Naive thymus-derived CD4-positive, alpha-beta T cell (primary cell): ENCODE data around the gene PRKCI. TPM values are rescaled to one million over a fixed set of nuclear protein-coding genes. Genes with fewer than 3 reads are reported as not detected.
"Not testable (repeated sequence)": the region's sequence is repeated elsewhere in the genome, so short reads cannot be mapped to it uniquely, and the experiment has no call there.

Experiments
- ATAC-seq: fragments of 150-1000 bp; cut with Tn5 transposase; 2 replicates; pipeline ENCODE4 v1.10.0; 2021; ENCODE audit warnings: mild to moderate bottlenecking, moderate library complexity
- CTCF ChIA-PET: fragments of 350-600 bp; sonication (Branson Sonifier 250); formaldehyde crosslinking; loops from one replicate; lab custom pipeline; 2021; ENCODE audit warnings: antibody characterized with exemption; lab: Charles Lee
- POLR2A ChIA-PET: fragments of 350-600 bp; sonication (Branson Sonifier 250); formaldehyde crosslinking; loops from one replicate; lab custom pipeline; 2021; ENCODE audit warnings: antibody characterized with exemption, inconsistent platforms; lab: Charles Lee
- DNase-seq, 9 donors: peaks; one replicate each; pipeline versions ENCODE4 v3.0.0 to v3.0.0-alpha.2; 2020 to 2022; ENCODE audit warnings: mixed read lengths in 1 of 9
- H3K27ac ChIP-seq: one replicate; pipeline ENCODE4 v1.7.0; 2013; ENCODE audit warnings: mild to moderate bottlenecking, low read depth, low read length, moderate library complexity
- H3K27me3 ChIP-seq, 2 donors: one replicate each; pipeline ENCODE4 v1.7.0; 2013; ENCODE audit warnings: low read length in 2 of 2, mild to moderate bottlenecking in 2 of 2, moderate library complexity in 2 of 2; ENCODE audit not compliant: control insufficient read depth in 2 of 2, insufficient read depth in 2 of 2
- H3K36me3 ChIP-seq, 3 experiments: 1 replicate in 2 of 3; 2 replicates in 1 of 3; pipeline ENCODE4 v1.7.0; 2013; ENCODE audit warnings: low read length in 3 of 3, mild to moderate bottlenecking in 3 of 3, moderate library complexity in 1 of 3; ENCODE audit not compliant: insufficient read depth in 3 of 3, control insufficient read depth in 2 of 3
- H3K4me1 ChIP-seq, 2 donors: one replicate each; pipeline ENCODE4 v1.7.0; 2013; ENCODE audit warnings: low read length in 2 of 2, mild to moderate bottlenecking in 2 of 2, moderate library complexity in 1 of 2; ENCODE audit not compliant: control insufficient read depth in 2 of 2, insufficient read depth in 2 of 2
- H3K4me3 ChIP-seq: 2 replicates; pipeline ENCODE4 v1.7.0; 2013; ENCODE audit warnings: mild to moderate bottlenecking, low read length
- H3K9me3 ChIP-seq, 3 experiments: 1 replicate in 2 of 3; 2 replicates in 1 of 3; pipeline ENCODE4 v1.7.0; 2013; ENCODE audit warnings: low read length in 3 of 3; ENCODE audit not compliant: control insufficient read depth in 2 of 3
- H3K27ac Mint-ChIP-seq, 9 donors: one replicate each; pipeline ENCODE4 v1.8.0; 2020 to 2022; ENCODE audit warnings: mixed read lengths in 9 of 9, mild to moderate bottlenecking in 8 of 9, moderate library complexity in 5 of 9, inconsistent platforms in 2 of 9
- H3K27me3 Mint-ChIP-seq, 5 donors: one replicate each; pipeline ENCODE4 v1.8.0; 2021 to 2022; ENCODE audit warnings: mixed read lengths in 5 of 5, mild to moderate bottlenecking in 1 of 5
- H3K36me3 Mint-ChIP-seq, 5 donors: one replicate each; pipeline ENCODE4 v1.8.0; 2020 to 2022; ENCODE audit warnings: mixed read lengths in 5 of 5, mild to moderate bottlenecking in 3 of 5, inconsistent platforms in 1 of 5
- H3K4me1 Mint-ChIP-seq, 7 donors: one replicate each; pipeline ENCODE4 v1.8.0; 2020 to 2022; ENCODE audit warnings: mixed read lengths in 7 of 7, mild to moderate bottlenecking in 3 of 7, inconsistent platforms in 1 of 7
- H3K4me3 Mint-ChIP-seq, 10 donors: one replicate each; pipeline ENCODE4 v1.8.0; 2020 to 2022; ENCODE audit warnings: mild to moderate bottlenecking in 10 of 10, mixed read lengths in 10 of 10, moderate library complexity in 6 of 10, inconsistent platforms in 2 of 10
- H3K9me3 Mint-ChIP-seq, 11 donors: one replicate each; pipeline ENCODE4 v1.8.0; 2020 to 2022; ENCODE audit warnings: mixed read lengths in 11 of 11, mild to moderate bottlenecking in 4 of 11, inconsistent platforms in 1 of 11, moderate library complexity in 1 of 11
- intact Hi-C, 2 donors: fragments of 100-400 bp; cut with micrococcal nuclease; formaldehyde crosslinking; loops; one replicate each; pipeline ENCODE4 v1.15.1; 2023
- polyA plus RNA-seq, 2 donors: library from polyadenylated mRNA; unstranded; fragments of 300-500 nt; fragmentation: Illumina TruSeq; gene quantifications; one replicate each; pipeline ENCODE4 v1.2.3, GENCODE V29; 2021
- total RNA-seq, 6 experiments: library from RNA in 5 of 6; stranded (reverse) in 5 of 6; gene quantifications; 1 replicate in 5 of 6; 2 replicates in 1 of 6; pipeline ENCODE4 v1.2.3 and lab custom pipeline; 2021 to 2026

The PRKCI gene
- total and polyA plus RNA-seq, 7 experiments from 2014 or later, result 14.7 to 26.2 (median 21.7) TPM

- intact Hi-C loops, H3K4me3 ChIP-seq, POLR2A ChIA-PET, H3K4me1 Mint-ChIP-seq, ATAC-seq, H3K9me3 Mint-ChIP-seq, H3K27ac ChIP-seq, H3K27ac Mint-ChIP-seq, H3K4me3 Mint-ChIP-seq, DNase-seq, H3K4me1 ChIP-seq, H3K27me3 Mint-ChIP-seq, H3K9me3 ChIP-seq, H3K27me3 ChIP-seq: not testable (repeated sequence)
- CTCF ChIA-PET, result interaction anchor here (0.6 kb wide), 1 partner anchor 37 kb away, joined by 5 read pairs; no protein-coding TSS in a partner anchor
- H3K36me3 Mint-ChIP-seq, result peaks cover 4 to 46% (median 26%) of the 10 kb centered on the region in 5 donors
- peaks cover 4 to 15% (median 5%) of the 10 kb centered on the region in 3 experiments for H3K36me3 ChIP-seq
Measured at GRCh38 chr3:170269673-170270254, 47.5 kb downstream of the PRKCI start.

GRCh38 chr3:170270282-170270881 is 48.2 kb downstream of the PRKCI start:
- intact Hi-C loops, result no loop called here

GRCh38 chr3:170274641-170275040 is 52.4 kb downstream of the PRKCI start:
- Histone ChIP-seq H3K9me3 (no peaks in the 10 kb centered on the region), H3K36me3 (peaks cover 0 to 7% (median 5%) of the 10 kb centered on the region in 3 experiments), H3K27ac (no peak overlapping the region), H3K4me3 (no peak overlapping the region), H3K27me3 (no peaks in the 10 kb centered on the region), H3K4me1 (peaks cover 5 to 6% of the 10 kb centered on the region in 2 donors)
- Mint-ChIP-seq H3K4me1 (peaks cover 15 to 30% (median 23%) of the 10 kb centered on the region in 7 donors), H3K36me3 (peaks cover 12 to 63% (median 44%) of the 10 kb centered on the region in 5 donors), H3K27me3 (no peaks in the 10 kb centered on the region), H3K4me3 (no peak overlapping the region), H3K9me3 (peaks cover 0 to 4% (median 0%) of the 10 kb centered on the region in 11 donors), H3K27ac (peak overlapping the region in 2 of 9 donors; percentile 26 to 41)
- intact Hi-C loops, result loop anchor here (5.0 kb wide), 2 partner anchors 52 to 87 kb away; partner anchors contain the start of gene PRKCI (in 1 of the 2)
- CTCF ChIA-PET, result interaction anchor here (0.8 kb wide), 1 partner anchor 34 kb away, joined by 3 read pairs; no protein-coding TSS in a partner anchor
- ATAC-seq, result no peak
- POLR2A ChIA-PET, result no interaction called here
- DNase-seq, result no peak

More at GRCh38 chr3:170270282-170270881, 48.2 kb downstream of the PRKCI start:
- no peak overlapping the region for H3K27ac ChIP-seq
- ChIA-PET CTCF (interaction anchor here (0.6 kb wide), 1 partner anchor 37 kb away, joined by 5 read pairs; no protein-coding TSS in a partner anchor), POLR2A (no interaction called here)
- ATAC-seq (no peak), DNase-seq (no peak)
- H3K36me3 ChIP-seq, result peaks cover 4 to 15% (median 5%) of the 10 kb centered on the region in 3 experiments
- no peak overlapping the region for H3K4me3 Mint-ChIP-seq
- peaks cover 4 to 46% (median 28%) of the 10 kb centered on the region in 5 donors for H3K36me3 Mint-ChIP-seq
- H3K27ac Mint-ChIP-seq, result no peak overlapping the region
- no peaks in the 10 kb centered on the region for H3K4me1 ChIP-seq
- no peaks in the 10 kb centered on the region for H3K9me3 Mint-ChIP-seq
- no peaks in the 10 kb centered on the region for H3K27me3 Mint-ChIP-seq
- no peaks in the 10 kb centered on the region for H3K4me1 Mint-ChIP-seq
- H3K4me3 ChIP-seq, result no peak overlapping the region
- no peaks in the 10 kb centered on the region for H3K27me3 ChIP-seq
- H3K9me3 ChIP-seq, result no peaks in the 10 kb centered on the region

- Histone ChIP-seq H3K27me3 (no peaks in the 10 kb centered on the region), H3K27ac (no peak overlapping the region), H3K9me3 (no peaks in the 10 kb centered on the region), H3K4me3 (no peak overlapping the region), H3K36me3 (peaks cover 0 to under 1% (median 0%) of the 10 kb centered on the region in 3 experiments), H3K4me1 (peaks cover 5 to 6% of the 10 kb centered on the region in 2 donors)
- ChIA-PET POLR2A (interaction anchor here (0.7 kb wide), 1 partner anchor 229 kb away, joined by 3 read pairs; no protein-coding TSS in a partner anchor), CTCF (interaction anchor here (0.6 to 0.8 kb wide), 2 partner anchors 36 to 90 kb away, joined by 3 read pairs; no protein-coding TSS in a partner anchor)
- peaks cover 0 to 4% (median 0%) of the 10 kb centered on the region in 11 donors for H3K9me3 Mint-ChIP-seq
- peak overlapping the region in 3 of 9 donors; percentile 12 to 53 (median 49) for H3K27ac Mint-ChIP-seq
- no peaks in the 10 kb centered on the region for H3K27me3 Mint-ChIP-seq
- intact Hi-C loops, result loop anchor here (5.0 kb wide), 2 partner anchors 54 to 89 kb away; partner anchors contain the start of gene PRKCI (in 1 of the 2)
- peaks cover 12 to 66% (median 41%) of the 10 kb centered on the region in 5 donors for H3K36me3 Mint-ChIP-seq
- DNase-seq, result no peak
- H3K4me3 Mint-ChIP-seq, result no peak overlapping the region
- ATAC-seq, result no peak
- H3K4me1 Mint-ChIP-seq, result peaks cover 15 to 32% (median 23%) of the 10 kb centered on the region in 7 donors
Measured at GRCh38 chr3:170275832-170276231, 53.6 kb downstream of the PRKCI start.

- peaks cover 12 to 65% (median 36%) of the 10 kb centered on the region in 5 donors for H3K36me3 Mint-ChIP-seq
- H3K4me1 ChIP-seq, H3K27me3 Mint-ChIP-seq, CTCF ChIA-PET, H3K27me3 ChIP-seq, H3K9me3 Mint-ChIP-seq, H3K27ac ChIP-seq, H3K36me3 ChIP-seq, H3K9me3 ChIP-seq: not testable (repeated sequence)
- peaks cover 15 to 32% (median 23%) of the 10 kb centered on the region in 7 donors for H3K4me1 Mint-ChIP-seq
- H3K4me3 ChIP-seq, result peak overlapping the region; percentile 39
- POLR2A ChIA-PET, result interaction anchor here (0.7 to 2.2 kb wide), 3 partner anchors 80 to 310 kb away, joined by 3 to 4 read pairs (median 3); partner anchors contain the start of genes SEC62 and SKIL
- intact Hi-C loops, result loop anchor here (5.0 kb wide), 2 partner anchors 55 to 90 kb away; partner anchors contain the start of gene PRKCI (in 1 of the 2)
- DNase-seq (peak in 1 of 9 donors; percentile 59), ATAC-seq (peak; percentile 60)
- H3K27ac Mint-ChIP-seq, result peak overlapping the region in 8 of 9 donors; percentile 51 to 94 (median 74)
- H3K4me3 Mint-ChIP-seq, result peak overlapping the region; percentile 58 to 88 (median 76)
Measured at GRCh38 chr3:170277311-170277710, 55.1 kb downstream of the PRKCI start.

- Mint-ChIP-seq H3K4me3 (peak overlapping the region; percentile 69 to 94 (median 81)), H3K27ac (peak overlapping the region; percentile 41 to 94 (median 76)), H3K9me3 (peaks cover 0 to 4% (median 0%) of the 10 kb centered on the region in 11 donors), H3K36me3 (peaks cover 12 to 59% (median 31%) of the 10 kb centered on the region in 5 donors), H3K27me3 (no peaks in the 10 kb centered on the region), H3K4me1 (peaks cover 15 to 32% (median 23%) of the 10 kb centered on the region in 7 donors)
- intact Hi-C loops, result loop anchor here (1.0 to 5.0 kb wide), 4 partner anchors 56 to 91 kb away; partner anchors contain the start of genes PRKCI (in 2 of the 2) and SKIL (in 1 of the 2)
- ATAC-seq (peak; percentile 38), DNase-seq (peak in 6 of 9 donors; percentile 5 to 40 (median 22))
- H3K4me1 ChIP-seq, result peaks cover 5 to 6% of the 10 kb centered on the region in 2 donors
- ChIA-PET CTCF (no interaction called here), POLR2A (interaction anchor here (0.9 to 2.2 kb wide), 2 partner anchors 79 to 311 kb away, joined by 3 to 4 read pairs; partner anchors contain the start of genes SEC62 and SKIL)
- H3K36me3 ChIP-seq, result peaks cover 0 to 5% (median 0%) of the 10 kb centered on the region in 3 experiments
- peak overlapping the region; percentile 39 for H3K4me3 ChIP-seq
- H3K27me3 ChIP-seq, result no peaks in the 10 kb centered on the region
- H3K9me3 ChIP-seq, result no peaks in the 10 kb centered on the region
- H3K27ac ChIP-seq, result no peak overlapping the region
Measured at GRCh38 chr3:170277833-170278580, 55.8 kb downstream of the PRKCI start.
